GM21367 (cell line): ENCODE results near the gene ABCB9.

Experiments
- ATAC-seq: cut with Tn5 transposase; IDR thresholded peaks from one replicate; pipeline ENCODE4 v1.9.1; 2021; ENCODE audit not compliant: unreplicated experiment

ABCB9 gene

GRCh38 chr12:122995503-122996187 lies 29.4 kb upstream of the ABCB9 start:
- ATAC-seq, result no peak

GRCh38 chr12:122994781-122995502 lies 28.7 kb upstream of the ABCB9 start:
- ATAC-seq, result no peak

- no peak for ATAC-seq
Observed at GRCh38 chr12:122994140-122994675, 27.9 kb upstream of the ABCB9 start.

GRCh38 chr12:122992386-122992785 lies 26.1 kb upstream of the ABCB9 start:
- ATAC-seq, result no peak

- no peak for ATAC-seq
Observed at GRCh38 chr12:122991623-122992275, 25.5 kb upstream of the ABCB9 start.

- no peak for ATAC-seq
Observed at GRCh38 chr12:122990961-122991622, 24.8 kb upstream of the ABCB9 start.

GRCh38 chr12:122990561-122990960 lies 24.3 kb upstream of the ABCB9 start:
- ATAC-seq, result no peak

- ATAC-seq, result no peak
Observed at GRCh38 chr12:122989874-122990419, 23.7 kb upstream of the ABCB9 start.

- no peak for ATAC-seq
Observed at GRCh38 chr12:122989225-122989839, 23.1 kb upstream of the ABCB9 start.

GRCh38 chr12:122988612-122989212 lies 22.4 kb upstream of the ABCB9 start:
- no peak for ATAC-seq

GRCh38 chr12:122988036-122988435 lies 21.8 kb upstream of the ABCB9 start:
- no peak for ATAC-seq

- ATAC-seq, result no peak
Observed at GRCh38 chr12:122987086-122987951, 21.1 kb upstream of the ABCB9 start.

GRCh38 chr12:122986258-122986871 lies 20.1 kb upstream of the ABCB9 start:
- ATAC-seq, result no peak

GRCh38 chr12:122985338-122986257 lies 19.3 kb upstream of the ABCB9 start:
- no peak for ATAC-seq

- ATAC-seq, result no peak
Observed at GRCh38 chr12:122984612-122985337, 18.5 kb upstream of the ABCB9 start.

GRCh38 chr12:122983789-122984515 lies 17.7 kb upstream of the ABCB9 start:
- no peak for ATAC-seq
